GM21367 (cell line): ENCODE data around the gene ACR.

ENCODE experiments used
- ATAC-seq: cut with Tn5 transposase; IDR thresholded peaks from one replicate; pipeline ENCODE4 v1.9.1; 2021; ENCODE audit not compliant: unreplicated experiment

Gene ACR

DNA sequence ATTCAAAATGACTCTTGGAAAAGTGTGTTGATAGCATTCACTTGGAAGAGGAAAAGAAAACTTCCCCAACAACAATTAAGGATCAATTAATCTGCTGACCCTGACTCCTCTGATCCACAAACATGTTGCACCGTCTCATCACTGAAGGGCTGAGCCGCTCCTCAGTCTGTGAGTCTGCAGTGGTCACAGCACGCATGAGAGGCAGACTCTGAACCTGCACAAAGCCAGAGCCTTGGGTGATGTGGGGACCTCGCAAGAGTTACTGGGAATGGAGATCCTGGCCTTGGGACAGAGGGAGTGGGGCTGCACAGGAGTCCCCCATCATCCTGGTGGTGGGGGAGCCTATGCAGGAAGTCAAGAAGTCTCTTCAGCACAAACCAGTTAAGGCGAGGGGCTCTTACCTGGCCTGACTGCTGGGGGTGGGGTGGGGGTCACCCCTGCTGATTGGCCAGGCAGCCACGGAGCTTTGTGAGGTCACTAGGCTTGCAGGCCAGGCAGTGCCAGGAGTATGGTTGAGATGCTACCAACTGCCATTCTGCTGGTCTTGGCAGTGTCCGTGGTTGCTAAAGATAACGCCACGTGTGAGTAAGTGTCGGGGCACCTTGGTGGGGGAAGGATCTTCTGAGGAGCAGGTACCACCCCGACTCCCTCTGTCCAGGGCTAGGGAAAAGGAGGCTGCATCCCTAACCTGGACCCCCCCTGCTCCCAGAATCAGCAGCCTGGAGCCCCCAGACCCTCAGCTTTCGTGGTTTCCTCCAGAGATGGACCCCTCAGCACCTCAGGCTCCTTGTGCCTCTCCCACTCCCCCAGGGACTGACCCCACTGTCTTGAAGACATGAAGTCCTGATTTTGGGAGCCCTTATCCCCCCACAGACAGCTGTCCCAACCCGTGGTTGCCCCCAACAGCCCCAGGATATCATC is at the start of gene ACR:
Gene ACR (plus strand): TSS at position 477 of the 921 bp plus-strand sequence. CDS start 32 bp downstream, at position 509.
- no peak for ATAC-seq

- no peak for ATAC-seq
These were observed 49.6 kb upstream of the ACR start for GRCh38 chr22:50688448-50688847.

DNA sequence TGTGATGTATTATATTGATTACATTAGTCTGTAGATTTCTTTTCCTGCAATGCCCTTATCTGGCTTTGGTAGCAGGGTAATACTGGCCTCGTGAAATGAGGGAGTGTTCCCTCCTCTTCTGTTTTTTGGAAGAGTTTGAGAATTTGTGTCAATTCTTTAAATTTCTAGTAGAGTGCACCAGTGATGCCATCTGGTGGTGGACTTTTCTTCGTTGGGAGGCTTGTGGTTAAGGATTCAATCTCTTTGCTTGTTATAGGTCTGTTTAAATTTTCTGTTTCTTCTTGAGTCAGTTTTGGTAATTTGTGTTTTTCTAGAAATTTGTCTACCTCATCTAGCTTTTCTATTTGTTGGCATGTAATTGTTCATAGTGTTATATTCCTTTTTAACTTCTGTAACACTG is 46.5 kb upstream of the ACR start:
- no peak for ATAC-seq

DNA sequence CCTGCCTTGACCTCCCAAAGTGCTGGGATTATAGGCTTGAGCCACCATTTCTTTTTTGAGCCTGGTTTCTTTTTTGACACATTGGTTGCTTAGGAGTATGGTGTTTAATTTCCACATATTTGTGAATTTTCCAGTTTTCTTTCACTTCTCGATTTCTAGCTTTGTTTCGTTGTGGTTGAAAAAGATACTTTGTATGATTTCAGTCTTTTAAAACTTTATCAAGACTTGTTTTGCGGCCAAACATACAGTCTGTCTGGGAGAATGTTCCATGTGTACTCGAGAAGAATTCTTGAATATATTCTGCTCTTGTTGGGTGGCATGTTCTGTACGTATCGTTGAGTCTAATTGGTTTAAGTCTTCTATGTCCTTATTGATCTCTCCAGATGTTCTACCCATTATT is 44.5 kb upstream of the ACR start:
- no peak for ATAC-seq

GRCh38 chr22:50694099-50694605 is 43.9 kb upstream of the ACR start:
- ATAC-seq: no peak

DNA sequence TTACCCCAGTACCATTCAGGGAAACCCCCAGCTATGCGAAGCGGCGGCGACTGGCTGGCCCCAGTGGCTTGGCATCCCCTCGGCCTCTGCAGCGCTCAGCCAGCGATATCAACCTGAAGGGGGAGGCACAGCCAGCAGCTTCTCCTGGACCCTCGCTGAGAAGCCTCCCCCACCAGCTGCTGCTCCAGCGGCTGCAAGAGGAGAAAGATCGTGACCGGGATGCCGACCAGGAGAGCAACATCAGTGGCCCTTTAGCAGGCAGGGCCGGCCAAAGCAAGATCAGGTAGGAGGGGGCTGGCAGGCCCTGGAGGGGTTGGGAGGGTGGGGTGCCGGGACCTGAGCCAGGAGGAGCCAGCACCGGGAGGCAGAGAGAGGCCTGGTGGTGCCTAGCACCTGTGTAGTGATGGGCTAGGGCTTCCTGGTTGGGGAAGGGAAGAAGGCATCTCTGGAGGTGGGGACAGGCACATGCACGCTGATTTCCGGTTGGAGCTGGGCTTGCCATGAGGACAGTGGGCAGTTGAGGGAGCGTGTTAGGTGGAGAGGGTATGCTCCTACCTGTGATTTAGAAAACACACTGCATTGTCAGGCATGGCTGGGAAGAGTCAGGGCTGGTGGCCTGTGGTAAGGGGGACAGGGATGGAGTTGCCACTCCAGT is 43.1 kb upstream of the ACR start:
- no peak for ATAC-seq

DNA sequence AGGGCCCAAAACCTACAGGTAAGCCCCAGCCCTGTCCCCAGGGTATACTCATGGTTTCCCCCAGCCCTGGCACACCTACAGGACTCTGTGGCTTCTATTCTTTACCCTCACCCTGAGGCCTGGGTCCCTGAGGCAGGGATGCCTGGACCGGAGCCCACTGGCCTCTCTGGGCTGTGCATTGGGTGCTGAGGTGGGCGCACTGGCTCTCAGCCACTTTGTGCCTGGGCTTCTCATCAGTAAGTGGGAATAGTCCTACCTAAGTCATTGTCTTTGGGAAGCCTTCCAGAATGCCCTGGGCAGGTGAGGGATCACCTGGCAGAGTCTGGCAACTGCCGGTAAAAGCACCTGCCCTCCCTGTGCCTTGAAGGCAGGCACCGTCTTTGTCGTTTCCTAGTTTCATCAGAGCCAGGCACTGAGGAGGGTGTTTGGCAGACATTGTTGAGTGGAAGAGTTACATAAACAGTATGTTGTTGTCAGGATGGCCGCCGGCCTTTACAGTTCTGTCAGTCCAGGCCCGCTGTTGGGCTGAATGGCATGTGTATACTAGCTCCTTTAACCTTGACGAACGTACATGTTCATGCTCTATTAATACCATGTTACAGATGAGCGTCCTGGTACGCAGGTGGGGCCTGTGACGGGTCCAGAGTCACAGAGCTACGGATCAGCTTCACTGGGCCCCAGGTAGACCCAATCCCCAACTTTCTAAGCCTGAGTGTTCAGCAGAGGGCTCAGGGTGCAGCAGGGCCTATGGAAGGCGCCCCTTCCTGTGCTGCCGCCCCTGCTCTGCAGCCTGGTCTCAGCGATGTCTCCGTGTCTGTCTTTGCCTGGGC is 42.4 kb upstream of the ACR start:
- no peak for ATAC-seq

- no peak for ATAC-seq
These were observed 41.7 kb upstream of the ACR start for GRCh38 chr22:50696251-50696798.

DNA sequence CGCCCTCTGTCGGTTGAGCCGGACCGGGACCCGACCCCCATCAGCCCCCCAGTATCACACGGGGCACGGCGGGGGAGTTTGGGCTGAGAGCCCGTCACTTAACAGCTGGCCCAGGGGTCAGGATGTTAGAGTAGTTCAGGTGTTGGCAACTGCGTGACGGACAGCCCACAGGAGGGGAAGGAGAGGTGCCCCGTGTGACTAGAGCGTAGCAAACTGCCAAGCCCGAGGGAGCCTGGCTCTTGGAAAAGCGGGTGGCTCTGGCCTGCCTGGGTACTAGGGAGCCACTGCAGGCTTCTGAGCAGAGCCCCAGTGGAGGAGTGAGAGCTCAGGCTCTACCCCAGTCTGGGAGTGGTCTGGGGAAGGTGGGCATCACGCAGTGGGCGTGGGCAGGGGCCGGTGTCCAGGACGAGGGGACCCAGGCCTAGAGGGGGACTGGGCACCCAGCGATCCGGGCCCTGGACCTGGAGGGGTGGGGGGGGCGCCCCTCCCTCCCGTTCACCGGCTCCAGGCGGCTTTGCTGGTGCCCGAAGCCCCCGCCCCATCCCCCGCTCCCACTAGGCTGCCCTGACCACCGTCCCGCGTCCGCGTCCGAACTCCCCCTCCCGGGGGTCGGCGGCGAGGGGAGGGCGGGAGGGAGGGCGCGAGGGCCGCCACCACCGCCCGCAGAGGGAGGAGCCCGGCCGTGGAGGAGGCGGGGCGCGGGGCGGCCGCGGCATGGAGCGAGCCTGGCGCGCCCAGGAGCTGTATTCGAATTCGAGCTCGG is 41.0 kb upstream of the ACR start:
- no peak for ATAC-seq

GRCh38 chr22:50697667-50698506 is 40.1 kb upstream of the ACR start:
- ATAC-seq: no peak

- no peak for ATAC-seq
These were observed 39.5 kb upstream of the ACR start for GRCh38 chr22:50698546-50698945.

- ATAC-seq: no peak
These were observed 38.8 kb upstream of the ACR start for GRCh38 chr22:50699001-50699755.

DNA sequence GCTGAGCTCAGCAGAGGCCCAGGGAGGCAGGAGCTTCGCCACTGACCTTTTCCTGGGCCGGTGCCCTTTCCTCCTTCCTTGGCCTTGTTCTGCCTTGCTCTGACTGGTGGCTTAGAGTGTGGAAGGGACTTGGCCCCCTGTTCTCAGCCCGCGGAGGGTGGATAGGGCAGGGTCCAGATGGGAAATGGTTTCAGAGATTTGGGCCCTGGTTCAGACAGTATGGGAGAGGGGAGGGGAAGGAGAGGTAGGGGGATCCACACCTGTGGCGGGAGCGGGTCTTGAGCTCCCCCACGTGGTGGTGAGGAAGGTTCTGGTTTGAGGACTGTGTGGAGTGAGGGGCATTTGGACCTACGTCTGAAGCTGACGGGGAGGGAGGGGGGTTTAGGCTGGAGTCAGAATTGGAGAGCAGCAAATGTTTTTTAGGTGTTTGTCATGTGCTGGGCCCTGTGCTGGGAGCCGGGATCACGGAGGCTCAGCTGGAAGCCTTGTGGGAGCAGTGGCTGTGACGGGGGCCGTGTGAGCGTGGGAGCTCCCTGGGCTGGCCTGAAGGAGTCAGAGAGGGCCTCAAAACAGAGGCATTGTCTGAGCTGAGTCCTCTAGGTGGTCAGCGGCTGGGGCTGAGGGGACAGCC is 38.1 kb upstream of the ACR start:
- ATAC-seq: no peak

DNA sequence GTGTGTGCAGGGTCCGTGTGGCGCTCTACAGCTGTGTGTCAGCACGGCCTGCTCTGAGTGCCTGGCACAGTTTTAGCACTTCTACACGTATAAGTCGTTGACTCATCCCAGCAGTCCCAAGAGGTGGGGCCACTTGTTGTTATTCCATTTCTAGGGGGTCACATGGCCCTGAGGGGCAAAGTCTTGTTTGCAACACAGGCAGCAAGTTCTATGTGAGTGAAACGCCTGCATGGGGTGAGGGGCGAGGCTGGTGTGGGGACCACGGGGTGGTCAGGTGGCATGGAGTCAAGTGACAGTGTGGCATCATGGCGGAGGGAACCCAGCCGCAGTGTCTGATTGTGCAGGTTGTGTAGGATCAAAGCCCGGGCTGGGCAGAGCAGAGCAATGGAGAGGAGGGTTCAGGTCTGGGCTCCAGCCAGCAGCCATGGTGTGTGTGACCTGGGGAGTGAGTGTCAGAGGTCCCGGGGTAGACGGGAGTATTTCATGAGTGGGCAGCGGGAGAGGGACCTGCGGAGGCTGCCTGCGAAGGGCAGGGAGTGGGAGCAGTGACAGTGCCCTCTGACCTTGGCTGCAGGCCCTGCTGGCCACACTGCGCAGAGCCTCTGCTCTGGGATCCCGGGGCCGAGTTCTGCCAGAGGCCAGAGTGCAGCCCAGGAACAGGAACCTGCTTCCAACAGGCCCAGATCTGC is 37.5 kb upstream of the ACR start:
- ATAC-seq: no peak

DNA sequence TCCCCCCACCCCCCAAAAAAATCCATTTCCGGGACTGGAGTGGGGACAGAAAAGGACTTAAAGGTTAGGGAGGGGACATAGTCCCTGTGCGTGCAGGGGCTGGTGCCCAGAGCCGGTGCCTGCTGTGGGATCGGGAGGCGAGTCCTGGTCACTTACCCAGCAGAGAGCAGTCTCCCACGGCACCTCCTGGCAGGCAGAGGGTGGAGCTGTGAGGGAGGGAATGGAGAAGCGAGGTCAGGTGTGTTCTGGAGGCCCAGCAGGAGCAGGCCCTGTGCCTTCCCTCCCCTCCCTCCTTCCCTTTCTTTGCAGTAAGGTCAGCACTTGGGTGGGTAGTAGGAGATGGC is 37.0 kb upstream of the ACR start:
- ATAC-seq: no peak

DNA sequence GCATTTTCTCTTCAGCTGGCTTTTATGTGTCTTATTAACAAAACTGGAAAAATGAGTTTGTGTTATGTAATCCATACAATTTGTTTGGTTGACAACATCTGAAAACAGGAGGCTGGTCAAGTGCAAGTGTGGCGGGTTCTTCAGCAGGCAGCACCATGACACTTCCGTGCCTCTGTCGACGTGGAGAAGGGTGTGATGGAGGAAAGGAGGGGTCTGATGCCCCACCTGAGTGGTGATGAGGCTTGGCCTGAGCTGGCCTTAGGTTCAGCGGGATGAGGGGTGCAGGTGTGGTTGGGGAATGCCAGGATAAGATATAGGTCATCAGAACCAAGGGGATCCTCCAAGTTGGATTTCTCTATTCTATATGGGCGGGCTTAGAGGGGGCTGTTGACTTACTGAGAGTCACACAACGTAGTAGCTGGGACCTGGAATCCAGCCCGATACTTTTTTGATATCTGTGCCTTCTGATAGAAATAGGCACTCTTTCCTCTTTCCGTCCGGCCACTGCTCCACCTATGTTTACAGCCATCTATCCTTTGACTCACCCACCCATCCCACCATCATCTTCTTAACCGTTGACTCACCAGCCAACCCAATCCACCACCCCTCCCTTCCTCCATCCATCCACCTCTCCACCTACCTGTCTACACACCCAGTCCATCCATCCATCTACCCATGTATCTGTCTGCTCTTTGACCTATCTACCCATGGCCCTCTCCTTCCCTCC is 36.4 kb upstream of the ACR start:
- ATAC-seq: no peak

GRCh38 chr22:50702261-50702671 is 35.7 kb upstream of the ACR start:
- no peak for ATAC-seq
